WERI-Rb-1 (cell line): ENCODE measurements around the gene TOP1.

ENCODE experiments used
- DNase-seq: peaks from one replicate; pipeline ENCODE4 v3.0.0-alpha.2; 2020
- H3K27ac ChIP-seq: fragments of 250-450 bp; sonication (Bioruptor Pico); 2 replicates; pipeline ENCODE4 v1.5.1; 2020; ENCODE audit warnings: mild to moderate bottlenecking, moderate library complexity
- H3K27me3 ChIP-seq: fragments of 250-450 bp; sonication (Bioruptor Pico); 2 replicates; pipeline ENCODE4 v1.5.1; 2021; ENCODE audit warnings: mild to moderate bottlenecking, low read depth, moderate library complexity; ENCODE audit not compliant: insufficient read depth, severe bottlenecking
- H3K36me3 ChIP-seq: fragments of 250-450 bp; sonication (Bioruptor Pico); 2 replicates; pipeline ENCODE4 v1.5.1; 2020; ENCODE audit warnings: mild to moderate bottlenecking, moderate library complexity
- H3K4me3 ChIP-seq: 2 replicates; pipeline ENCODE4 v1.5.1; 2011; ENCODE audit warnings: low read depth, mild to moderate bottlenecking, control low read depth, low read length
- H3K9me3 ChIP-seq: fragments of 250-450 bp; sonication (Bioruptor Pico); 2 replicates; pipeline ENCODE4 v1.5.1; 2021; ENCODE audit warnings: mild to moderate bottlenecking, moderate library complexity; ENCODE audit not compliant: severe bottlenecking
- TF ChIP-seq, protein P1 (sequence below): IDR thresholded peaks from 2 replicates; pipeline ENCODE4 v1.5.1; 2011; ENCODE audit warnings: low read depth, mild to moderate bottlenecking, control low read depth, inconsistent platforms, low read length

The TOP1 gene

DNA sequence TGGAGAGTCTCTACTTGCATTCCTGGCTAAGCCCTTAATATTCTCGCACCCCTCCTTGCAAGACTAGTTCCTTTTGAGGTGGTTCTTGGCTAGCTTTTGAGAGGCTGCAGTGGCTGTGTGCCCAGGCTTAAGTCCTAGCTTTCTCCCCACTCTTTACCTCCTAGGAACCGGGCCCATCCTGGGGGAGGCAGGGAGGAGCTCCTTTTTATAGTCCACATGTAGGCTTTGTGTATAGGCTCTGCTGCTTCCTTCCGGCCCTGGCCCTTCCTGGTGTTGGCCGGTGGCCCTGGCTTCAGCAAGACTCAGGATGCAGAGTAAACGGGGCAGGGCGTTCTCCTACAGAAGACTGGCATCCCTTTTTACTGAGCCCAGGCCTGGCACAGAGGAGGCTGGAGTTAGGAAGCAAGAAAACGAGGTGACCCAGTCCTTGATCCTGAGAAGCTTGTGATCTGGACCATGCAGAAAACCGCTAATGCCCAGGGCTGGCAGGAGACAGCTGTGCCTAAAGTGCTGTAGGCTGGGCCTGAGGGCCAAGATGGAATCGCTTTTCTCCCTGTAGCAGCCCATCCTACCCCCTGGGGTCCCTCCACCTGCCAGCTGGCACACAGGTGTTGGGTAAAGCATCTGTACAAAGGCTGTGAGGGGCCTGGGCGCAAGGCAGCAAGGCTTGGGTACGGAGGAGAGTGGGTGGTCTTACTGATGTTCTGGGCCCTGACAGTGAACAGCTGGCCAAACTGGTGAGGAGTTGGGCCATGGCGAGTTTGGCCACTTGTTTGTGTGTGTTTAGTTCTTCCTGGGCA lies 117.4 kb downstream of the TOP1 start:
- DNase-seq: no peak
- TF ChIP-seq, protein P1, sequence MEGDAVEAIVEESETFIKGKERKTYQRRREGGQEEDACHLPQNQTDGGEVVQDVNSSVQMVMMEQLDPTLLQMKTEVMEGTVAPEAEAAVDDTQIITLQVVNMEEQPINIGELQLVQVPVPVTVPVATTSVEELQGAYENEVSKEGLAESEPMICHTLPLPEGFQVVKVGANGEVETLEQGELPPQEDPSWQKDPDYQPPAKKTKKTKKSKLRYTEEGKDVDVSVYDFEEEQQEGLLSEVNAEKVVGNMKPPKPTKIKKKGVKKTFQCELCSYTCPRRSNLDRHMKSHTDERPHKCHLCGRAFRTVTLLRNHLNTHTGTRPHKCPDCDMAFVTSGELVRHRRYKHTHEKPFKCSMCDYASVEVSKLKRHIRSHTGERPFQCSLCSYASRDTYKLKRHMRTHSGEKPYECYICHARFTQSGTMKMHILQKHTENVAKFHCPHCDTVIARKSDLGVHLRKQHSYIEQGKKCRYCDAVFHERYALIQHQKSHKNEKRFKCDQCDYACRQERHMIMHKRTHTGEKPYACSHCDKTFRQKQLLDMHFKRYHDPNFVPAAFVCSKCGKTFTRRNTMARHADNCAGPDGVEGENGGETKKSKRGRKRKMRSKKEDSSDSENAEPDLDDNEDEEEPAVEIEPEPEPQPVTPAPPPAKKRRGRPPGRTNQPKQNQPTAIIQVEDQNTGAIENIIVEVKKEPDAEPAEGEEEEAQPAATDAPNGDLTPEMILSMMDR: no peak
- no peaks in the 10 kb centered on the region for H3K27me3 ChIP-seq
- no peak overlapping the region for H3K4me3 ChIP-seq
- H3K9me3 ChIP-seq: no peaks in the 10 kb centered on the region
- peaks cover 64% of the 10 kb centered on the region for H3K36me3 ChIP-seq
- H3K27ac ChIP-seq: no peak overlapping the region

DNA sequence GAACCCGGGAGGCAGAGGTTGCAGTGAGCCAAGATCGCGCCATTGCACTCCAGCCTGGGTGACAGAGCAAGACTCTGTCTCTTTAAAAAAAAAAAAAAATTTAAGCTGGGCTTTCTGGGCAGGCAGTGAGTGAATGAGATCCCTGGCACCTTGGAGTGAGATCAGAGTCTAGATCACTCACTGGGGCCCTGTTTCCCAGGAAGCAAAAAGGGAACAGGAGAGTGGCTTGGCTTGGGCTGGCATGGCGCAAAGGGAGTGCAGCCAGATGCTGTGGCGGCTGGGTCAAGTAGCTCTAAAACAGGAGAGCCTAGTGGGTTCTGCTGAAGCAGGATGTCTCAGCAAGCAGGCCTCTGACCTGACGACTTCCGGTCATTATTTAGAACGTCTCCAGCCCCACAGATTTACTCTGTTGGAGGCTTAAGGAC lies 119.2 kb downstream of the TOP1 start:
- Histone ChIP-seq H3K27ac (no peak overlapping the region), H3K4me3 (no peak overlapping the region), H3K9me3 (no peaks in the 10 kb centered on the region), H3K36me3 (peaks cover 63% of the 10 kb centered on the region), H3K27me3 (no peaks in the 10 kb centered on the region)
- no peak for DNase-seq
- TF ChIP-seq, protein P1: no peak

DNA sequence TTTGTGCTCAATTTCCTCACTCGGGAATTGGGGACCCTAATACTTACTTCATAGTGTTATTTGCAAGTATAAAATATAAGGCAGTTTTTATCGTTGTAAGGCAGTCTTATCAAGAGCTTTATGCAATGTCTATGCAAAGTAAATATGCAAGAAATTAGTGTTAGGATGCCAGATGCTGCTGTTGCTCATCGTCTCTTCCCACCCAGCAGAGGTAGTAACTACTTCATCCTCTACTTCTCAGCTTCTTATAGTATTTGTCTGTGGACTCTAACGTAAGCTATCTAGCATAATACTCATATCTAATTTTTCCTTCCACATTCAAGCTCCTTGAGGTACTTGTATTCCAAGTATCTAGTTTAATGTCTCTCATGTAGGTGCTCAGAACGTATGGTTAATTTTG lies 120.3 kb downstream of the TOP1 start:
- Histone ChIP-seq H3K4me3 (no peak overlapping the region), H3K27ac (no peak overlapping the region), H3K27me3 (no peaks in the 10 kb centered on the region), H3K9me3 (no peaks in the 10 kb centered on the region), H3K36me3 (peaks cover 61% of the 10 kb centered on the region)
- DNase-seq: no peak
- TF ChIP-seq, protein P1: no peak

DNA sequence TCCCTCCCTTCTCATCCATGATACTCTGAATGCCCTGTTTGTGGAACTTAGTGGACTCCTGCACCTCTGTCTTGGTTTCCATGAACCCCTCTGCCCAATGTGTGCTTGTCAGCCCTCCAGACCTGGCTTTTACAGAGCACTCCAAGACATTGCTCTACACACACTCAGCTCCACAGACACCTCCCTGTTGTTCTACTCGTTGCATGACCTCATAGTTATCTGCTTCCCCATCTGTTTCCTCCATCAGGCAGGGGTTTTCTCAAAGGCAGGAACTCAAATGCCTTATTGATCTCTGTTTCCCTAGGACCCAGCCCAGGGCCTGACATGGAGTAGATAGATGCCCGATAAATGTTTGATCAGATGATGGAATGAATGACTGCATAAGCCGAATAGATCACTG lies 122.0 kb downstream of the TOP1 start:
- TF ChIP-seq, protein P1: no peak
- Histone ChIP-seq H3K9me3 (no peaks in the 10 kb centered on the region), H3K4me3 (no peak overlapping the region), H3K27me3 (no peaks in the 10 kb centered on the region), H3K36me3 (peaks cover 57% of the 10 kb centered on the region), H3K27ac (no peak overlapping the region)
- no peak for DNase-seq

DNA sequence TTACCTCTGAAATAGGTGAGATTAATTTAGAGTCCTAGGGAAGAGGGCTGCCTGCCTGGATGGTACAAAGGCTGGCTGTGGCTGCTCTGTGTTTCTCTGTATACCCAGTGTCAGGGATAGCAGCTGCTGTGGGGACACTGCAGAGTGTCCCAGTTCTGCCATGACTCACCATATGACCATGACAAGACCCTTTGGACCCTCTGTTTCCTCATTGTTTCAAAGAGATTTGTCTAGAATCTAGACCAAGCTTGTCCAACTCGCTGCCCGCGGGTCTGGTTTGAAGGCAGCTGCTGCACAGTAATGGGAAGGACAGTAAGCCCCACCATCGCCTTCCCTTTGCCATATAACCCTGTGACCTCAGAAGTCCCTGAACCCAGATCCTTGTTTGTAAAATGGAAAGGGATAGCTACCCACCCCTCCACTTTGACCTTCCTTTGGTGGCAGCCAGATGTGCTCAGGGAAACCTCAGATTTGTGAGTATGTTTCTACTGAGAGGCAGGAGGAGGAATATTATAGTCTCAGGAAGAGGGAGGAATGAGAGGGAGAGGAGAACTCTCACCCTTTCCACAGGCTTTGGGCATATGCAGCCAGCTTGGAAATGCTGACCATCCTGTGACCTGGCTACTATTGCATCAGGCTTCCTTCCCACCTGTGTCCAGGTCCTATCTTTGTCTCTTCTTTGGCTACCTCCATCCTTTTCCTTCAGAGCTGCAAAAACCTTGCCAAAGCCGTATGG lies 122.7 kb downstream of the TOP1 start:
- Histone ChIP-seq H3K27me3 (no peaks in the 10 kb centered on the region), H3K27ac (no peak overlapping the region), H3K36me3 (peaks cover 50% of the 10 kb centered on the region), H3K4me3 (no peak overlapping the region), H3K9me3 (no peaks in the 10 kb centered on the region)
- TF ChIP-seq, protein P1: no peak
- no peak for DNase-seq
